HG03457 (cell line): ENCODE measurements around the gene DDX19B.
"Not testable (repeated sequence)": the region's sequence is repeated elsewhere in the genome, so short reads cannot be mapped to it uniquely, and the experiment has no call there.

Source experiments
- ATAC-seq: cut with Tn5 transposase; IDR thresholded peaks from one replicate; pipeline ENCODE4 v1.9.1; 2021; ENCODE audit warnings: moderate number of reproducible peaks; ENCODE audit not compliant: unreplicated experiment

DDX19B gene

GRCh38 chr16:70298988-70299938, at the start of gene DDX19B:
TSS of gene DDX19B (plus strand) at chr16:70299186. CDS start at chr16:70299298, 112 bp downstream.
- ATAC-seq = peak; percentile 58

DNA sequence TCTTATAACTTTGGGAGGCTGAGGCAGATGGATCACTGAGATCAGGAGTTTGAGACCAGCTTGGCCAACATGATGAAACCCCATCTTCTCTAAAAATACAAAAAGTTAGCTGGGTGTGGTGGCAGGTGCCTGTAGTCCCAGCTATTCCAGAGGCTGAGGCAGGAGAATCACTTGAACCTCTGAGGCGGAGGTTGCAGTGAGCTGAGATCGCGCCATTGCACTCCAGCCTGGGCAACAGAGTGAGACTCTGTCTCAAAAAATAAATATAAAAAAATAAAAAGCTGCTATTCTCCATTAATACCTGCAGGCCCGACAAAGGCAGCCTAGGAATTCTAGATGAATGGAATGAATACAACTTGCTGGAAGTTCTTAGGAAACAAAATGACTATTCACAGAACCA, 49.3 kb upstream of the DDX19B start:
- ATAC-seq = not testable (repeated sequence)

DNA sequence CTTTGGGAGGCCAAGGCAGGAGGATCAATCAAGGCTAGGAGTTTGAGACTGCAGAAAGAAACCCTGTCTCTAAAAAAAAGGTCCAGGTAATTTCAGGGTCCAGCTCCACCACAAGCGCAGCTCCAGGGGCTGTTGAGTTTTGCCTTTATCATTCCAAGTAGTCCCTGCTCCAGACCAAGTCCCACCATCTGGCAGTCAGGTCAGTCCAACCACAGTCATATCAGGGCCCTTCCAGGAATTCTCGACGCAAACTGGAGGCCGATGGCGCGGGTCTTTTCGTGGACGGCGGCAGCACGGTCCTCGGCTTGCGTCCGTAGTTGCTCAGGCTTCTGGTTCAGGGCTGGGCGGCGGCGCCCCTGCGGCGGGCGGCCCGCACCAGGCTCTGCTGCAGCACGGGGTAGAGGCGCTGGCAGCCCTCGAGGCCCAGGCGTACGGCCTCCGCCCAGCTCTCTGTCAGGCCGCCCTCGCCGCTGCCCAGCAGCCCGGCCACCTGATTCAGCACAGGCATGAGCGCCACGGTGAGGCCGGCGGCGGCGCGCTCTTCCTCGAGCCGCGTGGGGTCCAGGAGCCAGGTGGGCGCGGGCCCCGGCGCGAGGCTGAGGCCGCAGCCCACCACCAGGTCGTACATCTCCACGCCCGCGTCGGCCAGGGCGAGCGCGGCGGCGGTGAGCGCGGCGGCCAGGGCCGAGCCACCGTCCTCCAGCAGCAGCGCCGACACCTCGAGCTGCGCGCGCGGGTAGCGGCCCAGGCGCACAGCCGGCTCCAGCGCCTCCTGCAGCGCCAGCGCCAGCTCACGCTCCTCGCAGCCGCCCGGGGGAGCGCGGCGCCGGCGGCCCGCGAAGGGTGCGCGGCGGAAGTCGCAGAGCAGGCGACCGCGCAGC, 48.0 kb upstream of the DDX19B start:
- ATAC-seq = peak; percentile 14

DNA sequence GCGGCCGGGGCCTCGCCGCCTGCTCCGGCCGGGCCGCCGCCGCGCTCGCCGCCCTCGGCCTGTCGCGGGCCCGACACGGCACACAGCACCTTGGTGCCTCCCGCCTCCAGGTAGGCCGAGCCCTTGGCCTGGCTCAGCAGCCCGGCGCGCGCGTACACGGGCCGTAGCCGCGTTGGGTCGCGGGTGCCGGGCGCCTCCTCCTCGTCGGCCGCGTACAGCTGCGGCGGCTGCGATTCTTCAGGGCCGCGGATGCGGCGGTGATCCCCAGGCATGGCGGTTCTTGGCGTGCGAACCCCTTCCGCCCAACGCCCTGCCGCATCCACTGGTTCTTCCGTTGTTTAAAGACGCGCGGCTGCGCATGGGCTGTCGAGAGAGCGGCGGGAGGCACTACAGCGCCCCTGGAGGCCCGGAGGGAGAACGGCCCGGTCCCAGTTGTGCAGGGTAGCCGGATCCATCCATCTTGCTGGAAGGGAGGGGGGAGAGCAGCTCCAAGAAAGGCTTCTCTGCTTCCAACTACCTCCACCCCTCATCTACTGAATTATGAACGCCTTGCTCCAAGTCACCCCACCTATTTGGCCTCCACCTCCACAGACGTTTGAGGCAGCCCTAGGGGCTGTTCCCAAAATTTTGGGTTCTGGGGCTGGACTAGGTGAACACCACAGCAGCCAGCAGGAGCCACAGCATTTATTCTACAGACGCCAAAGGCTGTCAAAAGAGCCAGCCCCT, 47.2 kb upstream of the DDX19B start, which contains the start of gene EXOSC6:
TSS of gene EXOSC6 (minus strand) at position 312 of the 726 bp plus-strand sequence. CDS start at position 272, 40 bp downstream.
- peak; percentile 77 for ATAC-seq

GRCh38 chr16:70252355-70252988, 46.5 kb upstream of the DDX19B start:
- no peak for ATAC-seq

DNA sequence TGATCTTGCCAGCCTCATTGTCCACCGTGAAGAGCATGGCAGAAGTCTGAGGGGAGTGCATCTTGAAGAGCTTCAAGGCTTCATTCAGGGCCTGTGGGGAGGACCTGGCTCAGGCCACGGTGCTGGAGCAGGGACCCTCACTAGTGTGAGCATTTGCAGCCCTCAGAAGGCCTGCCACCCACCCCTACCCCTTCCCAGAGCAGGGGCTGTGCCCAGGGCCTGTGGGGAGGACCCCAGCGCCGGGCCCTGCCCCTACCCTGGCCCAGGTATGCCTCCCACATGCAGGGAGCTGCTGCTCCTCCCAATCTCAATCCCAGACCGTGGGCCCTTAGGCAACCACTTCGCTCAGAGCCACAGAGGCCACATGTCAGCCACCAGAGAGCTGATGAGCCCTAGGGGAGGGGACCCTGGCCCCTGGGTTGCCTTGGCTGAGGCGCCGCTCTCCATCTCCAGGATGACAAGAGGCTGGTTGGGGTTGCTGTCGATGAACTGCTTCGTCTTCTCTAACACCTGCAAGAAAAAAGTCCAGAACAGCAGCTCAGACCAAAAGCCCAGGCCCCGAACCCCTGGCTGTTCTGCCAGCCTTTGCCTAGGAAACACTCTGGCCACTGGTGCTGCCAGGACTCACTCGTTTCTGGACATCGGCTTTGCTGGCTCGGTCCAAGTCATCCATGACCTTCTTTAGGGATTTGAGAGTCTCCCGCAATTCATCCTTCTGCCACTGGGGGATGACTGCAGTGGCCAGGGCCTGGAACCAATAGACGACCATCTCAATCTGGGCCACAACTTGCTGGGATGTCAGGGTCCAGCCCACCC, 45.5 kb upstream of the DDX19B start:
- ATAC-seq = no peak

DNA sequence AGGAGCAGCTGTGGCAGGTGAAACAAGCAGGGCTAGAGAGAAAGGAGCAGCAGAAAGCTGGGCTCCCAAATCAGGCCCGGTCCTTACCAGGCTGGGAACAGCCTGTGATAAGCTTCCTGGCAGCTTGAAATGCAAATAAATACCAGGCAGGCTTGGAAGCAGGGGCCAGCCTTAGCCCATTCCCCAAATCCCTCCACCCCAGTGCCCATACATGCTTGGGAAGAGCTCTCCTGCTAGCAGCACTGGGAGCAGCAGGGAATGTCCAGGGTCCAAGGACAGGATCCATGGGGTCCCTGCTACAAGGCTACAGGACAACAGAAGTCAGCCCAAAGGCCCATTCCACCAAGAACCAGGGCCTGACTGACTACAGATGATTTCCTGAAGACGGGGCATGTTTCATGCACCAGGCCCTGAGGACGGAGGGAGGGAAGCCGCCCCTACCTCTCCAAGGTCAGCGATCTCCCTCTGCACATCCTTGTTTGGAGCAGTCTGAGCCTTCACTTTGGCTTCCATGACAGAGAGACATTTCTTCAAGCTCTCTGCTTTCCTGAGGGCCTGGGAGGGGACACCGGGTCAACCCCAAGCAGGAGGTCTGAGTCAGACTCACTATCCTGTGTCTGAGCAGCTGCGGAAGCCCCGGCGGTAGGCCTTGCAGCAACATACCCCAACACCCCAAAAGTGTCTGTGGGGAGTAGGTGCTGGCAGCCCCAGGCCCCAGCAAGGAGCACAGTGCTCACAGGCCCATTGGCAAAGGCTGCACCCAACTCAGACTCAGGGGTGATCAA, 44.6 kb upstream of the DDX19B start:
- no peak for ATAC-seq

- ATAC-seq = no peak
These were observed 44.1 kb upstream of the DDX19B start for GRCh38 chr16:70254965-70255286.

DNA sequence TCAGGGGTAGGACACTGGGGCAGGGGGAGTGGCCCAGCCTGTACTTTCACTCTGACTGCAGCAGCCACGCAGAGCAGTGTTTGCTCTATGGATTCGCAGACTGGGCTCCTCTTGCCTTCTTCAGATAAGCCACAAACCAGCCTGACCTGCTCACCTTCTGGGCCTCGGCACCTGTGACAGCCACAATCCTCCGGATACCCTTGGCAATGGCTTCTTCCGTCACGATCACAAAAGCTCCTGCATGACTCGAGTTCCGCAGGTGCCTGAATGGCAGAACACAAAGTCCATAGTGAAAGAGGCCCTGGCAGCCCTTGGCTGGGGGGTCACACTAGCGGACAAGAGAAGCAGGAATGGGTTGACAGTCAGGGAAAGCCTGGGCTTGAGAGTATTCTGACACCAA, 43.4 kb upstream of the DDX19B start:
- ATAC-seq = no peak

DNA sequence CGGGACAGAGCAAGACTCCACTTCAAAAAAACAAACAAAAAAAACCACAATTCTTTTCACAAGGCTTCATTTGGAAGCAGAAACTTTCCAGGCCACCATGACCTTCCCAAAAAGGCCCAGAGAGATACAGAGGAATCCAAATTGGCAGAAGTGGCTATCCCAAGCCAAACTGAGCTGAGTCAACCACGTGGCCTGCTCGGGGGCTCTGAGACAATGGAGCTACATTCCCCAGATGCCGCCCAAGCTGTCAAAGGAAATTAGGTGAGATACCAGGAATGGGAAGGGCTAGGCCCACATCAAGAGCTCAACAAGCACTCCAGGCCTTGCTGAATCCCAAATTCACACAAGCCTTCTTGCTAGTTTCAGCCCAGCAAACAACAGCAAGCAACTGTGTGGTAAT, 41.6 kb upstream of the DDX19B start:
- ATAC-seq = no peak

- ATAC-seq = no peak
These were observed 40.9 kb upstream of the DDX19B start for GRCh38 chr16:70258065-70258464.

- ATAC-seq = no peak
These were observed 40.0 kb upstream of the DDX19B start for GRCh38 chr16:70258946-70259345.

DNA sequence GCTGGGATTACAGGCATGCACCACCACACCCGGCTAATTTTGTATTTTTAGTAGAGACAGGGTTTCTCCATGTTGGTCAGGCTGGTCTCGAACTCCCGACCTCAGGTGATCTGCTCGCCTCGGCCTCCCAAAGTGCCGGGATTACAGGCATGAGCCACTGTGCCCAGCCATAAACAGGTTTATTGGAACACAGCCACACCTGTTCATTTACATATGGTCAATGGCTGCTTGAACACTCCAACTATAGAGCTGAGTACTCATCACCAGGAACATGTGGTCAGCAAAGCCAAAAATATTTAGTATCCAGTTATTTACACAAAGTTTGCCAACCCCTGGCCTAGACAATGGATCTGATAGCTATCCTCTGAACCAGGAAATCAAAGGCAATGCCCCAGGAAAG, 39.1 kb upstream of the DDX19B start:
- not testable (repeated sequence) for ATAC-seq

- no peak for ATAC-seq
These were observed 31.5 kb upstream of the DDX19B start for GRCh38 chr16:70267516-70267915.

DNA sequence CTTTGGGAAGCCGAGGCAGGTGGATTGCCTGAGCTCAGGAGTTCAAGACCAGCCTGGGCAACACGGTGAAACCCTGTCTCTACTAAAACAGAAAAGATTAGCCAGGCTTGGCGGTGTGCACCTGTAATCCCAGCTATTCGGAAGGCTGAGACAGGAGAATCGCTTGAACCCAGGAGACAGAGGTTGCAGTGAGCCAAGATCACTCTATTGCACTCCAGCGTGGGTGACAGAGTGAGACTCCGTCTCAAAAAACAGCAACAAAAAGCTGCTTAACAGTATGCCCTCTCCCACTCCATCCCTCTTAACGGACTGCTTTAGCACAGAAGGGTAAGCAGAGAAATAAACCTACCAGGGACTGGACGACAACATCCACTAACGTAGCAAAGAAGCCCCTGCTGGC, 31.1 kb upstream of the DDX19B start:
- ATAC-seq = not testable (repeated sequence)

GRCh38 chr16:70269471-70269870, 29.5 kb upstream of the DDX19B start:
- no peak for ATAC-seq

DNA sequence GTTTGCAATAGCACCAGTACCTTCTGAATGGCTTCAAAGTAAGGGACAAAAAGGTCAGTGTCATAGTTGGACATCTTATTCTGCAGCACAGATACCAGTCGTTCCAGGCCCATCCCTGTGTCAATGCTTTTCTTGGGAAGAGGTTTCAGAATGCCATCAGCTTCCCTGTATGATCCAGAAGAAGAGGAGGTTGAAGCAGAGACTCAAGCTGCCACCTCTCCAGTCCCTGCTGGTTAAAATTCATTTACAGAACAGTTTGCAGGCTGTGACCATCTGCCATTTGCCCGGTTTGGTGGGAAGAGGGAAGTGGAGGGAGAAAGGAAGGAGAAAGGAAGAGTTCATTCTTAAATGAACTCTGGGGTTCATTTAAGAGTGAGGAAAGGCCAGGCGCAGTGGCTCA, 28.8 kb upstream of the DDX19B start:
- ATAC-seq = no peak

- no peak for ATAC-seq
These were observed 27.3 kb upstream of the DDX19B start for GRCh38 chr16:70271696-70272095.

DNA sequence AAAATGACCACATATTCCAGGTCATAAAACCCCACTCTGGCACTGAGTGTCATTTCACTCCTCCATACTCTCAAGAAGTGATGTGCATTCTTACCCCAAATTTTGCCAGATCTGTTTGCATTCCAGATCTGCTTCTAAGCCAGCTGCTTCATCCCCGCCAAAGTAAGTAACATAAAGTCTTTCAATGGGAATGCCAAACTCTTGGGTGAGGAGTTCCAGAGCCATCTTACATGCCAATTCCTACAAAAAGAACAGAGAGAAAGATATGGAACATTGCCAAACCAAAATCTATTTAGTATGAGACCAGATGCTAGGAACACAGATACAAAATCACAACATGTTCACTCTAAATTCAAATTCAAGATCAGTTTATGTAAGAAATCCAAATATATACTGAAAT, 22.6 kb upstream of the DDX19B start:
- ATAC-seq = no peak
